ENCODE data around the gene MICU2. TPM values are rescaled to one million over a fixed set of nuclear protein-coding genes. Genes with fewer than 3 reads are reported as not detected.

MICU2 gene
- total and polyA plus RNA-seq, 11 donors: 50.4 to 144 (median 59.8) TPM

GRCh38 chr13:21544515-21544914 is 59.5 kb downstream of the MICU2 start:
- no peak for DNase-seq
- peaks cover 0 to 13% (median 0%) of the 10 kb centered on the region in 9 donors for H3K36me3 ChIP-seq
- H3K9me3 ChIP-seq: no peaks in the 10 kb centered on the region
- 97 to 100% (median 100%) methylated on average over 1 of the region's 1 CpG for WGBS, 4 donors
- ATAC-seq: no peak
- peaks cover 0 to 26% (median 4%) of the 10 kb centered on the region in 12 donors for H3K4me1 ChIP-seq
- no peak overlapping the region for H3K4me3 ChIP-seq
- H3K27me3 ChIP-seq: no peaks in the 10 kb centered on the region
- intact Hi-C loops (cut with DNase I): loop anchor here in 1 of 10 donors (10.0 kb wide), 1 partner anchor 60 kb away; the partner anchor contains the start of gene MICU2
- H3K27ac ChIP-seq: no peak overlapping the region
- TF ChIP-seq POLR2A (IDR thresholded peaks at IDR 0.05): no peak
- TF ChIP-seq, protein P1, sequence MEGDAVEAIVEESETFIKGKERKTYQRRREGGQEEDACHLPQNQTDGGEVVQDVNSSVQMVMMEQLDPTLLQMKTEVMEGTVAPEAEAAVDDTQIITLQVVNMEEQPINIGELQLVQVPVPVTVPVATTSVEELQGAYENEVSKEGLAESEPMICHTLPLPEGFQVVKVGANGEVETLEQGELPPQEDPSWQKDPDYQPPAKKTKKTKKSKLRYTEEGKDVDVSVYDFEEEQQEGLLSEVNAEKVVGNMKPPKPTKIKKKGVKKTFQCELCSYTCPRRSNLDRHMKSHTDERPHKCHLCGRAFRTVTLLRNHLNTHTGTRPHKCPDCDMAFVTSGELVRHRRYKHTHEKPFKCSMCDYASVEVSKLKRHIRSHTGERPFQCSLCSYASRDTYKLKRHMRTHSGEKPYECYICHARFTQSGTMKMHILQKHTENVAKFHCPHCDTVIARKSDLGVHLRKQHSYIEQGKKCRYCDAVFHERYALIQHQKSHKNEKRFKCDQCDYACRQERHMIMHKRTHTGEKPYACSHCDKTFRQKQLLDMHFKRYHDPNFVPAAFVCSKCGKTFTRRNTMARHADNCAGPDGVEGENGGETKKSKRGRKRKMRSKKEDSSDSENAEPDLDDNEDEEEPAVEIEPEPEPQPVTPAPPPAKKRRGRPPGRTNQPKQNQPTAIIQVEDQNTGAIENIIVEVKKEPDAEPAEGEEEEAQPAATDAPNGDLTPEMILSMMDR (IDR thresholded peaks at IDR 0.05): no peak

- ATAC-seq (no peak), DNase-seq (no peak)
- intact Hi-C loops (cut with DNase I): loop anchor here in 1 of 10 donors (10.0 kb wide), 1 partner anchor 62 kb away; the partner anchor contains the start of gene MICU2
- Histone ChIP-seq H3K27ac (no peak overlapping the region), H3K36me3 (peaks cover 0 to 24% (median 0%) of the 10 kb centered on the region in 9 donors), H3K27me3 (no peaks in the 10 kb centered on the region), H3K4me3 (no peak overlapping the region), H3K4me1 (peaks cover 0 to 34% (median 4%) of the 10 kb centered on the region in 12 donors), H3K9me3 (no peaks in the 10 kb centered on the region)
- 89 to 97% (median 93%) methylated on average over 1 of the region's 1 CpG for WGBS, 4 donors
- no peak for TF ChIP-seq POLR2A (IDR thresholded peaks at IDR 0.05)
- TF ChIP-seq, protein P1 (IDR thresholded peaks at IDR 0.05): no peak
Observed at GRCh38 chr13:21542563-21542962, 61.4 kb downstream of the MICU2 start.

DNA sequence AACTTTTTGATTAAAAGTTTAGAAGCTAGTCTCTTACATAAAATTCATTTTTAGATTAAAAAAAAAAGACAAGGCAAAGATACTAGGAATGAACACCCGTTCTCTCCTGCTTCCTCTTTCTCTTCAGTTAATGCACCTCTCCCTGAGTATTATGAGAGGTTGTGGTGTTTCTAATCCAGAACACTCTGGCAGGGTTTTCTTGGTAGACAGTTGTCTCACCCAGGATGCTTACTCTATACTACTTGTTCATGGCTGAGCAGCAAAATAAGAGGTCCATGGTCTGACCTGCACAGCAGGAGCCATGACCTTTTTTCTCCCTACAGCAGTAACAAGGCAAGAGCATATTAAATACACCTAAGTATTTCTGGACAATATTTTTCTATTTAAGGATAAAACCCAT is 62.0 kb downstream of the MICU2 start:
- 63 to 87% (median 72%) methylated on average over 1 of the region's 1 CpG for WGBS, 4 donors
- Histone ChIP-seq H3K4me1 (peaks cover 0 to 35% (median 4%) of the 10 kb centered on the region in 12 donors), H3K9me3 (no peaks in the 10 kb centered on the region), H3K27ac (no peak overlapping the region), H3K27me3 (no peaks in the 10 kb centered on the region), H3K4me3 (no peak overlapping the region), H3K36me3 (peaks cover 0 to 26% (median 0%) of the 10 kb centered on the region in 9 donors)
- DNase-seq: no peak
- ATAC-seq: peak in 1 of 4 donors; percentile 36
- intact Hi-C loops (cut with DNase I): loop anchor here in 1 of 10 donors (10.0 kb wide), 1 partner anchor 63 kb away; the partner anchor contains the start of gene MICU2
- TF ChIP-seq, protein P1 (IDR thresholded peaks at IDR 0.05): no peak
- TF ChIP-seq POLR2A (IDR thresholded peaks at IDR 0.05): no peak

DNA sequence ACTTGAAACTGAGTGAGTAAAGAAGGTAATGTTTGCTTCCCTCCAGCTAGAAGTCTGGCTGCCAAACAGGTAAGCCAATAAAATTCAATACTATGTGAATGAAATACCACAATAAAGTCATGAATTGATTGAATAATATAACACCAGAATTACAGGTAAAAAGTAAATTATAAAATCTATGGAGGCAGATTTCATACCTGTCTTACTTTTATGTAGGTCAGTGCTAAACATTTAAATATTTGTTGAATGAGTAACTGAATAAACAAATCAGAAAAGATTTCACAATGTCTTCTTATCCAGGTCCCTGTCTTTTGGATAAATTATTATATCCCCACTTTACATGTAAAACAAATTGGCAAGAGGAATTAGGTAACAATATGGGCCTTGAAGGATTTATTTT is 62.7 kb downstream of the MICU2 start:
- Histone ChIP-seq H3K4me1 (peaks cover 0 to 35% (median 4%) of the 10 kb centered on the region in 12 donors), H3K27ac (peak overlapping the region in 1 of 12 donors; percentile 4), H3K36me3 (peaks cover 0 to 26% (median 0%) of the 10 kb centered on the region in 9 donors), H3K27me3 (no peaks in the 10 kb centered on the region), H3K4me3 (no peak overlapping the region), H3K9me3 (no peaks in the 10 kb centered on the region)
- ATAC-seq (no peak), DNase-seq (no peak)
- intact Hi-C loops (cut with DNase I): loop anchor here in 1 of 10 donors (10.0 kb wide), 1 partner anchor 64 kb away; the partner anchor contains the start of gene MICU2
- TF ChIP-seq, protein P1 (IDR thresholded peaks at IDR 0.05): no peak
- no peak for TF ChIP-seq POLR2A (IDR thresholded peaks at IDR 0.05)

Data from heart left ventricle (tissue), 16 donors.